HFF-Myc (cell line): ENCODE data around the gene FAM13C.

Experiments
- DNase-seq: peaks from one replicate; pipeline ENCODE4 v3.0.0-alpha.2; 2011; ENCODE audit warnings: low read depth; ENCODE audit errors: extremely low read depth
- H3K4me3 ChIP-seq: replicated peaks from 2 replicates; pipeline ENCODE4 v1.5.1; 2011; ENCODE audit warnings: low read depth, mild to moderate bottlenecking, control low read depth, low read length
- CTCF ChIP-seq: IDR thresholded peaks from 2 replicates; pipeline ENCODE4 v1.5.1; 2012; ENCODE audit warnings: mild to moderate bottlenecking, low read depth, low read length, control low read depth; ENCODE audit errors: missing control alignments

Gene FAM13C

GRCh38 chr10:59337201-59337652 lies 25.1 kb downstream of the FAM13C start:
- no peak overlapping the region for H3K4me3 ChIP-seq
- TF ChIP-seq CTCF: no peak
- peak; percentile 74 for DNase-seq

- TF ChIP-seq CTCF: no peak
- no peak for DNase-seq
Measured at GRCh38 chr10:59336632-59337031, 25.7 kb downstream of the FAM13C start.

GRCh38 chr10:59335497-59335896 lies 26.9 kb downstream of the FAM13C start:
- no peak for TF ChIP-seq CTCF
- DNase-seq: no peak
- H3K4me3 ChIP-seq: no peak overlapping the region

More at GRCh38 chr10:59336632-59337031, 25.7 kb downstream of the FAM13C start:
- H3K4me3 ChIP-seq: no peak overlapping the region

GRCh38 chr10:59333701-59334100 lies 28.6 kb downstream of the FAM13C start:
- no peak for DNase-seq
- H3K4me3 ChIP-seq: no peak overlapping the region
- TF ChIP-seq CTCF: no peak

GRCh38 chr10:59332581-59332980 lies 29.8 kb downstream of the FAM13C start:
- no peak for TF ChIP-seq CTCF
- no peak for DNase-seq
- H3K4me3 ChIP-seq: no peak overlapping the region

GRCh38 chr10:59331661-59332060 lies 30.7 kb downstream of the FAM13C start:
- no peak overlapping the region for H3K4me3 ChIP-seq
- TF ChIP-seq CTCF: no peak
- no peak for DNase-seq

- no peak for DNase-seq
- H3K4me3 ChIP-seq: no peak overlapping the region
- no peak for TF ChIP-seq CTCF
Measured at GRCh38 chr10:59325116-59325515, 37.2 kb downstream of the FAM13C start.
